ENCODE results near the gene SCIMP. TPM values are rescaled to one million over a fixed set of nuclear protein-coding genes. Genes with fewer than 3 reads are reported as not detected.

SCIMP gene
- total and polyA plus RNA-seq, 2 of the 13 experiments (the other 11 are each of a cell fraction or from before 2014, with no cell fraction given) = not detected

DNA sequence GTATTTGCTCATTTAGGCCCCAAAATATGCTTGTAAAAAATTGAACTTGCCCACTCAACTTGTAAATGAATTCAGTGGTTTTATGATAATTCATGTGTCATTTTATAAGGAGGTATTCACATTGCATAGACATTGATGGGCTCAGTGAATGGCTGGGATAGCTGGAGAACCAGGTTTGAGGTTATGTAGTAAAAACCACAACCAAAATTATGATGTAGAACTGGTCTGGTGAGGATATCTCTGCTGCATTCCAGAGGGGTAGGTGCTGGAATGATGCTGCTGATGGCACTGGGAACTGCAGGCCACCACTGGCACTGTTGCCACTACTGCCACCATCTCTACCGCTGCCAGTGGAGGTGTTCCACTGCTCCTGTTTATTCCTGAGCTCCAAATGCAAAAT is 25.9 kb upstream of the SCIMP start (continued):
- TF ChIP-seq ZBTB7A (CRISPR knock-in tag; IDR thresholded peaks at IDR 0.05) (no peak), KMT2A (CRISPR knock-in tag; IDR thresholded peaks at IDR 0.05) (no peak), ZNF75D (CRISPR knock-in tag; IDR thresholded peaks at IDR 0.05; ENCODE audit: borderline replicate concordance) (no peak), JUNB (CRISPR knock-in tag; IDR thresholded peaks at IDR 0.05; ENCODE audit: borderline replicate concordance) (no peak), JUN (CRISPR knock-in tag; IDR thresholded peaks at IDR 0.05) (no peak)
- TF ChIP-seq, protein P1, sequence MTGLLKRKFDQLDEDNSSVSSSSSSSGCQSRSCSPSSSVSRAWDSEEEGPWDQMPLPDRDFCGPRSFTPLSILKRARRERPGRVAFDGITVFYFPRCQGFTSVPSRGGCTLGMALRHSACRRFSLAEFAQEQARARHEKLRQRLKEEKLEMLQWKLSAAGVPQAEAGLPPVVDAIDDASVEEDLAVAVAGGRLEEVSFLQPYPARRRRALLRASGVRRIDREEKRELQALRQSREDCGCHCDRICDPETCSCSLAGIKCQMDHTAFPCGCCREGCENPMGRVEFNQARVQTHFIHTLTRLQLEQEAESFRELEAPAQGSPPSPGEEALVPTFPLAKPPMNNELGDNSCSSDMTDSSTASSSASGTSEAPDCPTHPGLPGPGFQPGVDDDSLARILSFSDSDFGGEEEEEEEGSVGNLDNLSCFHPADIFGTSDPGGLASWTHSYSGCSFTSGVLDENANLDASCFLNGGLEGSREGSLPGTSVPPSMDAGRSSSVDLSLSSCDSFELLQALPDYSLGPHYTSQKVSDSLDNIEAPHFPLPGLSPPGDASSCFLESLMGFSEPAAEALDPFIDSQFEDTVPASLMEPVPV (CRISPR knock-in tag; IDR thresholded peaks at IDR 0.05) = no peak
- TF ChIP-seq, protein P2, sequence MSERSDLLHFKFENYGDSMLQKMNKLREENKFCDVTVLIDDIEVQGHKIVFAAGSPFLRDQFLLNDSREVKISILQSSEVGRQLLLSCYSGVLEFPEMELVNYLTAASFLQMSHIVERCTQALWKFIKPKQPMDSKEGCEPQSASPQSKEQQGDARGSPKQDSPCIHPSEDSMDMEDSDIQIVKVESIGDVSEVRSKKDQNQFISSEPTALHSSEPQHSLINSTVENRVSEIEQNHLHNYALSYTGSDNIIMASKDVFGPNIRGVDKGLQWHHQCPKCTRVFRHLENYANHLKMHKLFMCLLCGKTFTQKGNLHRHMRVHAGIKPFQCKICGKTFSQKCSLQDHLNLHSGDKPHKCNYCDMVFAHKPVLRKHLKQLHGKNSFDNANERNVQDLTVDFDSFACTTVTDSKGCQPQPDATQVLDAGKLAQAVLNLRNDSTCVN (CRISPR knock-in tag; IDR thresholded peaks at IDR 0.05; ENCODE audit: borderline replicate concordance) = no peak

DNA sequence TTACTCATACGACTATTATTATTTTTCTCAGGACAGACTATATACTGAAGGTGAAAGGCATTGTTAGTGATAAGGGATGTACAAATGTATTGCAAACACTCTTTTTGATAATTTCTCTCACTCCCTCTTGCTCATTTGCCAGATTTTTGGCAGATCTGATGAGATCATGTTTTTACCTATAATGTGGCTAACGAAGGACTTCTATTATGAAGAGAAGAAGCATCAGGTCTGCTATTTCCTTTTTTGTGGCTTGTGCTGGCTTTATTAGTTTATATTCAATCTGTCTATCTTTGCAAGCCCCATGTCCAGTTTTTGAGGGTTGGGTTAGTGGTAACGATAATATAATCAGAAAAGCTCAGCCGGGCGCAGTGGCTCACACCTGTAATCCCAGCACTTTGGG is 22.5 kb upstream of the SCIMP start:
- Histone ChIP-seq H3K9ac (ENCODE audit: insufficient read depth, low read depth, low read length) (no peak overlapping the region), H3K79me2 (ENCODE audit: insufficient read depth, low read length) (no peaks in the 10 kb centered on the region), H2AFZ (ENCODE audit: low read length) (no peak overlapping the region), H3K4me3 (replicated peaks in 1 of 3; ENCODE audit: insufficient read depth in 1 of 3, low read depth in 2 of 3, low read length in 3 of 3) (no peak overlapping the region), H3K27ac (ENCODE audit: extremely low read length, insufficient read depth, low read length) (no peak overlapping the region), H3K4me1 (ENCODE audit: insufficient read depth, low read length) (peaks cover 19% of the 10 kb centered on the region), H3K9me3 (ENCODE audit: low read length) (no peaks in the 10 kb centered on the region), H4K20me1 (ENCODE audit: insufficient read depth, low read length) (no peaks in the 10 kb centered on the region), H3K27me3 (ENCODE audit: control insufficient read depth in 1 of 2, insufficient read depth in 2 of 2, low read length in 2 of 2) (peaks cover 2 to 13% of the 10 kb centered on the region in 2 experiments; a peak in 2 of 5 replicates), H3K4me2 (ENCODE audit: low read depth, low read length) (no peak overlapping the region), H3K36me3 (replicated peaks in 1 of 2; ENCODE audit: control insufficient read depth in 1 of 2, insufficient read depth in 2 of 2, low read length in 2 of 2) (no peaks in the 10 kb centered on the region)
- ChIA-PET CTCF (ENCODE audit: low intra/inter-chr PET ratio, low total read pairs) (no interaction called here), POLR2A (no interaction called here)
- no peak for DNase-seq (ENCODE audit: low spot score)
- BruUV-seq (replicated peaks) = no TSS peak
- in situ Hi-C loops (cut with HindIII; ENCODE audit: extremely low pct_ligation_motif_present, low pct_unique_long_range_greater_than_20kb) = no loop called here
- FAIRE-seq = no peak
- ATAC-seq = no peak
- intact Hi-C loops (cut with micrococcal nuclease; ENCODE audit: unreplicated experiment) = no loop called here
- 84% methylated on average over 5 of the region's 5 CpGs for WGBS (ENCODE audit: low lambda C conversion rate)
- TF ChIP-seq, protein P3, sequence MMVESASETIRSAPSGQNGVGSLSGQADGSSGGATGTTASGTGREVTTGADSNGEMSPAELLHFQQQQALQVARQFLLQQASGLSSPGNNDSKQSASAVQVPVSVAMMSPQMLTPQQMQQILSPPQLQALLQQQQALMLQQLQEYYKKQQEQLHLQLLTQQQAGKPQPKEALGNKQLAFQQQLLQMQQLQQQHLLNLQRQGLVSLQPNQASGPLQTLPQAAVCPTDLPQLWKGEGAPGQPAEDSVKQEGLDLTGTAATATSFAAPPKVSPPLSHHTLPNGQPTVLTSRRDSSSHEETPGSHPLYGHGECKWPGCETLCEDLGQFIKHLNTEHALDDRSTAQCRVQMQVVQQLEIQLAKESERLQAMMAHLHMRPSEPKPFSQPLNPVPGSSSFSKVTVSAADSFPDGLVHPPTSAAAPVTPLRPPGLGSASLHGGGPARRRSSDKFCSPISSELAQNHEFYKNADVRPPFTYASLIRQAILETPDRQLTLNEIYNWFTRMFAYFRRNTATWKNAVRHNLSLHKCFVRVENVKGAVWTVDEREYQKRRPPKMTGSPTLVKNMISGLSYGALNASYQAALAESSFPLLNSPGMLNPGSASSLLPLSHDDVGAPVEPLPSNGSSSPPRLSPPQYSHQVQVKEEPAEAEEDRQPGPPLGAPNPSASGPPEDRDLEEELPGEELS (CRISPR knock-in tag; IDR thresholded peaks at IDR 0.05) = no peak
- TF ChIP-seq, protein P4, sequence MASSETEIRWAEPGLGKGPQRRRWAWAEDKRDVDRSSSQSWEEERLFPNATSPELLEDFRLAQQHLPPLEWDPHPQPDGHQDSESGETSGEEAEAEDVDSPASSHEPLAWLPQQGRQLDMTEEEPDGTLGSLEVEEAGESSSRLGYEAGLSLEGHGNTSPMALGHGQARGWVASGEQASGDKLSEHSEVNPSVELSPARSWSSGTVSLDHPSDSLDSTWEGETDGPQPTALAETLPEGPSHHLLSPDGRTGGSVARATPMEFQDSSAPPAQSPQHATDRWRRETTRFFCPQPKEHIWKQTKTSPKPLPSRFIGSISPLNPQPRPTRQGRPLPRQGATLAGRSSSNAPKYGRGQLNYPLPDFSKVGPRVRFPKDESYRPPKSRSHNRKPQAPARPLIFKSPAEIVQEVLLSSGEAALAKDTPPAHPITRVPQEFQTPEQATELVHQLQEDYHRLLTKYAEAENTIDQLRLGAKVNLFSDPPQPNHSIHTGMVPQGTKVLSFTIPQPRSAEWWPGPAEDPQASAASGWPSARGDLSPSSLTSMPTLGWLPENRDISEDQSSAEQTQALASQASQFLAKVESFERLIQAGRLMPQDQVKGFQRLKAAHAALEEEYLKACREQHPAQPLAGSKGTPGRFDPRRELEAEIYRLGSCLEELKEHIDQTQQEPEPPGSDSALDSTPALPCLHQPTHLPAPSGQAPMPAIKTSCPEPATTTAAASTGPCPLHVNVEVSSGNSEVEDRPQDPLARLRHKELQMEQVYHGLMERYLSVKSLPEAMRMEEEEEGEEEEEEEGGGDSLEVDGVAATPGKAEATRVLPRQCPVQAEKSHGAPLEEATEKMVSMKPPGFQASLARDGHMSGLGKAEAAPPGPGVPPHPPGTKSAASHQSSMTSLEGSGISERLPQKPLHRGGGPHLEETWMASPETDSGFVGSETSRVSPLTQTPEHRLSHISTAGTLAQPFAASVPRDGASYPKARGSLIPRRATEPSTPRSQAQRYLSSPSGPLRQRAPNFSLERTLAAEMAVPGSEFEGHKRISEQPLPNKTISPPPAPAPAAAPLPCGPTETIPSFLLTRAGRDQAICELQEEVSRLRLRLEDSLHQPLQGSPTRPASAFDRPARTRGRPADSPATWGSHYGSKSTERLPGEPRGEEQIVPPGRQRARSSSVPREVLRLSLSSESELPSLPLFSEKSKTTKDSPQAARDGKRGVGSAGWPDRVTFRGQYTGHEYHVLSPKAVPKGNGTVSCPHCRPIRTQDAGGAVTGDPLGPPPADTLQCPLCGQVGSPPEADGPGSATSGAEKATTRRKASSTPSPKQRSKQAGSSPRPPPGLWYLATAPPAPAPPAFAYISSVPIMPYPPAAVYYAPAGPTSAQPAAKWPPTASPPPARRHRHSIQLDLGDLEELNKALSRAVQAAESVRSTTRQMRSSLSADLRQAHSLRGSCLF (CRISPR knock-in tag; IDR thresholded peaks at IDR 0.05; ENCODE audit: borderline replicate concordance) = no peak
- TF ChIP-seq, protein P5, sequence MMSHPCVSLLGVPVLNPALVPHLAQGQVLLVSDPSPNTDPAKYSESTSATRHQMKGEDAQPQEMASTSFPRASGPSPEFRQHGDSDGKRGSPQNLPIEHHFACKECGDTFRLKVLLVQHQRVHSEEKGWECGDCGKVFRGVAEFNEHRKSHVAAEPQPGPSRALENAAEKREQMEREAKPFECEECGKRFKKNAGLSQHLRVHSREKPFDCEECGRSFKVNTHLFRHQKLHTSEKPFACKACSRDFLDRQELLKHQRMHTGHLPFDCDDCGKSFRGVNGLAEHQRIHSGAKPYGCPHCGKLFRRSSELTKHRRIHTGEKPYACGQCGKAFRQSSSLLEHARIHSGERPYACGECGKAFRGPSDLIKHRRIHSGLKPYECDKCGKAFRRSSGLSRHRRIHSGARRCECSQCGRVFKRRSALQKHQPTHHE (CRISPR knock-in tag; IDR thresholded peaks at IDR 0.05; ENCODE audit: borderline replicate concordance) = no peak
